Measurements from ENCODE around the gene MED13.
"Not testable (repeated sequence)": the region's sequence is repeated elsewhere in the genome, so short reads cannot be mapped to it uniquely, and the experiment has no call there.

Gene MED13

GRCh38 chr17:62017496-62017895, 47.6 kb downstream of the MED13 start:
- H3K36me3 ChIP-seq (ENCODE audit: control insufficient read depth, insufficient read depth, low read length): no peaks in the 10 kb centered on the region; the same call in 1 of the 2 replicates
- no peaks in the 10 kb centered on the region for H3K27me3 ChIP-seq (replicated peaks; ENCODE audit: control insufficient read depth, insufficient read depth, low read length)
- H3K4me3 ChIP-seq (replicated peaks; ENCODE audit: low read depth, low read length): no peak overlapping the region
- TF ChIP-seq CTCF (IDR thresholded peaks at IDR 0.05; ENCODE audit: insufficient read depth, low read length, poor library complexity, severe bottlenecking): no peak
- no peak for DNase-seq (ENCODE audit: extremely low read depth, insufficient read length)

GRCh38 chr17:62014526-62014925, 50.6 kb downstream of the MED13 start:
- TF ChIP-seq CTCF (IDR thresholded peaks at IDR 0.05; ENCODE audit: insufficient read depth, low read length, poor library complexity, severe bottlenecking): no peak
- DNase-seq (ENCODE audit: extremely low read depth, insufficient read length): no peak
- H3K27me3 ChIP-seq (replicated peaks; ENCODE audit: control insufficient read depth, insufficient read depth, low read length): no peaks in the 10 kb centered on the region
- peaks cover 4% of the 10 kb centered on the region for H3K36me3 ChIP-seq (ENCODE audit: control insufficient read depth, insufficient read depth, low read length)
- no peak overlapping the region for H3K4me3 ChIP-seq (replicated peaks; ENCODE audit: low read depth, low read length)

- TF ChIP-seq CTCF (IDR thresholded peaks at IDR 0.05; ENCODE audit: insufficient read depth, low read length, poor library complexity, severe bottlenecking): no peak
- Histone ChIP-seq H3K36me3 (ENCODE audit: control insufficient read depth, insufficient read depth, low read length) (peaks cover 6% of the 10 kb centered on the region), H3K27me3 (replicated peaks; ENCODE audit: control insufficient read depth, insufficient read depth, low read length) (no peaks in the 10 kb centered on the region), H3K4me3 (replicated peaks; ENCODE audit: low read depth, low read length) (no peak overlapping the region)
- DNase-seq (ENCODE audit: extremely low read depth, insufficient read length): no peak
These were observed 55.9 kb downstream of the MED13 start for GRCh38 chr17:62009220-62009619.

GRCh38 chr17:62008294-62008693, 56.8 kb downstream of the MED13 start:
- H3K4me3 ChIP-seq (replicated peaks; ENCODE audit: low read depth, low read length): no peak overlapping the region
- peak; percentile 24 for DNase-seq (ENCODE audit: extremely low read depth, insufficient read length)
- peaks cover 6% of the 10 kb centered on the region for H3K36me3 ChIP-seq (ENCODE audit: control insufficient read depth, insufficient read depth, low read length)
- TF ChIP-seq CTCF (IDR thresholded peaks at IDR 0.05; ENCODE audit: insufficient read depth, low read length, poor library complexity, severe bottlenecking): no peak
- H3K27me3 ChIP-seq (replicated peaks; ENCODE audit: control insufficient read depth, insufficient read depth, low read length): no peaks in the 10 kb centered on the region

GRCh38 chr17:62004388-62004787, 60.7 kb downstream of the MED13 start:
- Histone ChIP-seq H3K4me3 (replicated peaks; ENCODE audit: low read depth, low read length) (no peak overlapping the region), H3K27me3 (replicated peaks; ENCODE audit: control insufficient read depth, insufficient read depth, low read length) (no peaks in the 10 kb centered on the region), H3K36me3 (ENCODE audit: control insufficient read depth, insufficient read depth, low read length) (peaks cover 2% of the 10 kb centered on the region)
- no peak for TF ChIP-seq CTCF (IDR thresholded peaks at IDR 0.05; ENCODE audit: insufficient read depth, low read length, poor library complexity, severe bottlenecking)
- DNase-seq (ENCODE audit: extremely low read depth, insufficient read length): no peak

- H3K4me3 ChIP-seq (replicated peaks; ENCODE audit: low read depth, low read length); H3K27me3 ChIP-seq (replicated peaks; ENCODE audit: control insufficient read depth, insufficient read depth, low read length); DNase-seq (ENCODE audit: extremely low read depth, insufficient read length); H3K36me3 ChIP-seq (ENCODE audit: control insufficient read depth, insufficient read depth, low read length): not testable (repeated sequence)
These were observed 61.9 kb downstream of the MED13 start for GRCh38 chr17:62003141-62003540.
